Measurements from ENCODE around the gene PARD3. TPM values are rescaled to one million over a fixed set of nuclear protein-coding genes. Genes with fewer than 3 reads are reported as not detected.

PARD3 gene
- total RNA-seq, 4 donors from 2014 or later: 42.6 to 63.6 (median 55.2) TPM

DNA sequence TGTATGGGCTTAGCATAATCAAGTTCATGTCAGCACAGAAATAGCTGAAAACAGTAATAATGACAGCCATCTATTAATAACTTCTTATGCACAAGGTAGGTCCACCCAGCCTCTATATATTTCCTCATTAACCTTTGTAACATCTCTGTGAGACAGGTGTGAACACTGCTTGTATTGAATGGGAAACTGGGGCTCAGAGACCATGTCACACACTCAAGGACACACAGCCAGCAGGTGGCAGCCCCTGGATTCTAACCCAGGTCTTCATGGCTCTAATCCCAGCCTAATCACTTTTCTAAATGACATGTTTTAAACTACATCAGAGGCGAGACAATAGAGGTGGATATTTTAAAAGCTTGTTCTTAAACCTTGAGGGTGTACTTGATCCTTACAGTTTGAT, 591.4 kb downstream of the PARD3 start:
- DNase-seq (ENCODE audit: low spot score in 2 of 2): no peak
- Histone ChIP-seq H3K36me3 (peaks cover 0 to 5% (median 0%) of the 10 kb centered on the region in 3 donors), H3K4me1 (no peaks in the 10 kb centered on the region), H3K27ac (no peak overlapping the region), H3K27me3 (no peaks in the 10 kb centered on the region), H3K9me3 (peaks cover 0 to 14% (median 3%) of the 10 kb centered on the region in 4 donors), H3K4me3 (no peak overlapping the region)
- 90 to 96% methylated on average over 1 of the region's 1 CpG for WGBS, 2 donors
- TF ChIP-seq POLR2A (IDR thresholded peaks at IDR 0.05): no peak
- TF ChIP-seq, protein P1, sequence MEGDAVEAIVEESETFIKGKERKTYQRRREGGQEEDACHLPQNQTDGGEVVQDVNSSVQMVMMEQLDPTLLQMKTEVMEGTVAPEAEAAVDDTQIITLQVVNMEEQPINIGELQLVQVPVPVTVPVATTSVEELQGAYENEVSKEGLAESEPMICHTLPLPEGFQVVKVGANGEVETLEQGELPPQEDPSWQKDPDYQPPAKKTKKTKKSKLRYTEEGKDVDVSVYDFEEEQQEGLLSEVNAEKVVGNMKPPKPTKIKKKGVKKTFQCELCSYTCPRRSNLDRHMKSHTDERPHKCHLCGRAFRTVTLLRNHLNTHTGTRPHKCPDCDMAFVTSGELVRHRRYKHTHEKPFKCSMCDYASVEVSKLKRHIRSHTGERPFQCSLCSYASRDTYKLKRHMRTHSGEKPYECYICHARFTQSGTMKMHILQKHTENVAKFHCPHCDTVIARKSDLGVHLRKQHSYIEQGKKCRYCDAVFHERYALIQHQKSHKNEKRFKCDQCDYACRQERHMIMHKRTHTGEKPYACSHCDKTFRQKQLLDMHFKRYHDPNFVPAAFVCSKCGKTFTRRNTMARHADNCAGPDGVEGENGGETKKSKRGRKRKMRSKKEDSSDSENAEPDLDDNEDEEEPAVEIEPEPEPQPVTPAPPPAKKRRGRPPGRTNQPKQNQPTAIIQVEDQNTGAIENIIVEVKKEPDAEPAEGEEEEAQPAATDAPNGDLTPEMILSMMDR (IDR thresholded peaks at IDR 0.05): no peak
- TF ChIP-seq EP300 (IDR thresholded peaks at IDR 0.05): no peak

DNA sequence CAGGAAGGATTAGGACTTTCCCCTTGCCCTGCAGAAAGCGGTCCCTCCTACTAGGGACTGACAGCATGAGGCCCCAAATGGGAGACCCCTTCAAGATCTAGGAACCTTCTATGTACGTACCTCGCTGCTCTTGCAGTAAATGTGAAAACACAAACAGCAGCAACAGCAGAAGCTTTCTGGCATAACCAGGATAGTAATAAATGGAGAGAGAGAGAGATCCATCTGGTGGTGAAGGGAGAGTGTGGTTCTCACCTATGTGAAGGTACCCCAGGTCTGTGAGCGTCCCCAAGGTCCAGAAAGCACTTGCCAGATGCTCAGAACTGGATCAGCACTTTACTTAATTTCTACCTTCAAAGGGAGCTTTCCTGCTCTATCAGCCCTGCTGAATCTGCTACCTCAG, 592.7 kb downstream of the PARD3 start:
- Histone ChIP-seq H3K9me3 (peaks cover 0 to 11% (median 3%) of the 10 kb centered on the region in 4 donors), H3K27me3 (no peaks in the 10 kb centered on the region), H3K4me1 (no peaks in the 10 kb centered on the region), H3K36me3 (peaks cover 0 to 3% (median 0%) of the 10 kb centered on the region in 3 donors), H3K4me3 (no peak overlapping the region), H3K27ac (no peak overlapping the region)
- 90 to 95% methylated on average over 4 of the region's 4 CpGs for WGBS, 2 donors
- no peak for DNase-seq (ENCODE audit: low spot score in 2 of 2)
- TF ChIP-seq EP300 (IDR thresholded peaks at IDR 0.05) (no peak), POLR2A (IDR thresholded peaks at IDR 0.05) (no peak)
- TF ChIP-seq, protein P1 (IDR thresholded peaks at IDR 0.05): no peak

DNA sequence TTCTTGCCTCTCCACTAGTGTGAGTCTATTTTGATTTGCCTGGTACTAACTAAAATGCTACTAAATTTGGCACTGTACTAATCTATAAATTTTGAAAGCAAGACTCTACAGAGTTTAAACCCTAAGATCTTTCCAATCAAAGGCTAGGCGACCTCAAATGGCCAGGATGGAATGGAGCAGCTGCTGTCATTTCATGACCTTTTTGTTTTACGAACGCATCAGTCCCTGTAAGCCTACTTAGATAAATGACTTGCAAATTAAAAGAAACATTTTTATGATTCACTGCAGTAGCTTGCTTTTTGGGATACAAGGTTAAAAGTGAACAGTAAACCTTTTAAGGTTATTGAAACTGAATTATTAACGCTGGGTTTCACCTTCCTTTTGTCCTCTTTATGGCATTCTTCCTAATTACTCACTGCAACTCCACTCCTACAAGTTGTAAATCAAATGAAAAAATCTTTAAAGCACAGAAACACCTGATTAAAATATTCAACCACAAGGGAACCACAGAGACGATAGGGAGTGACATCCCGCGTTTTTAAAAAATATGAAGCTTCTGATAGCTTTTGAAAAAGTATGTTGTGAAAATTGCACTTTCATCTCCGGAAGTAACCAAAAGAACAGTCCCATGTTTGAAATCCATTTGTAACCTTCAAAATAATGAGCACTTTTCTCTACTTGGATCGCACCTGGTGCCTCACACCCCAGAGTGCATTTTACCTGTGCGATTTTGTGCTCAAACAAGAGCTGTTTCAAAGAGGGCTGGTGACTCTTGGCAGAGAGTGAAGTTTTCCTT, 595.1 kb downstream of the PARD3 start:
- DNase-seq (ENCODE audit: low spot score in 2 of 2): no peak
- Histone ChIP-seq H3K4me1 (no peaks in the 10 kb centered on the region), H3K9me3 (no peaks in the 10 kb centered on the region), H3K27ac (no peak overlapping the region), H3K27me3 (no peaks in the 10 kb centered on the region), H3K36me3 (no peaks in the 10 kb centered on the region), H3K4me3 (no peak overlapping the region)
- TF ChIP-seq, protein P1 (IDR thresholded peaks at IDR 0.05): no peak
- TF ChIP-seq POLR2A (IDR thresholded peaks at IDR 0.05) (no peak), EP300 (IDR thresholded peaks at IDR 0.05) (no peak)
- WGBS, 2 donors: 76 to 81% methylated on average over 10 of the region's 10 CpGs

DNA sequence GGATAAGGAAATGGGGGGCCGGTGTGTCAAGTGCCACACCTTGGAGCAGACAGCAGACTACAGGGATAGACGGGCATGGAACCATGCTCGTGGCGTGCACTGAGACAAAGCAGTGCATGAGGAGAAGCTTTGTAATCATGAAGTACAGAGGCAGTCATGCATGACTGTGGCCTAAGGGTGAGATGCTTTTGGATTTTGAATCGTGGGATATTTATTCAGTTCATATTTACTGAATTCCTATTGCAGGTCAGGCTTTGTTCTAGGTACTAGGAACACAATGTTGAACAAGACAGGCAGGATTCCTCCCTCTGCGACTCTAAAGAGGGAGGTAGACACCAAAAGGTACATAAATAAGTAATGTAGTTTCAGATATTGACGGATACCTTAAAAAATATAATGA, 597.6 kb downstream of the PARD3 start:
- no peak overlapping the region for H3K4me3 ChIP-seq
- no peaks in the 10 kb centered on the region for H3K4me1 ChIP-seq
- H3K36me3 ChIP-seq: peaks cover 0 to 8% (median 0%) of the 10 kb centered on the region in 3 donors
- TF ChIP-seq, protein P1 (IDR thresholded peaks at IDR 0.05): no peak
- TF ChIP-seq EP300 (IDR thresholded peaks at IDR 0.05) (no peak), POLR2A (IDR thresholded peaks at IDR 0.05) (no peak)
- no peak overlapping the region for H3K27ac ChIP-seq
- no peaks in the 10 kb centered on the region for H3K27me3 ChIP-seq
- no peaks in the 10 kb centered on the region for H3K9me3 ChIP-seq
- no peak for DNase-seq (ENCODE audit: low spot score in 2 of 2)
- WGBS, 2 donors: 85 to 90% methylated on average over 7 of the region's 7 CpGs

DNA sequence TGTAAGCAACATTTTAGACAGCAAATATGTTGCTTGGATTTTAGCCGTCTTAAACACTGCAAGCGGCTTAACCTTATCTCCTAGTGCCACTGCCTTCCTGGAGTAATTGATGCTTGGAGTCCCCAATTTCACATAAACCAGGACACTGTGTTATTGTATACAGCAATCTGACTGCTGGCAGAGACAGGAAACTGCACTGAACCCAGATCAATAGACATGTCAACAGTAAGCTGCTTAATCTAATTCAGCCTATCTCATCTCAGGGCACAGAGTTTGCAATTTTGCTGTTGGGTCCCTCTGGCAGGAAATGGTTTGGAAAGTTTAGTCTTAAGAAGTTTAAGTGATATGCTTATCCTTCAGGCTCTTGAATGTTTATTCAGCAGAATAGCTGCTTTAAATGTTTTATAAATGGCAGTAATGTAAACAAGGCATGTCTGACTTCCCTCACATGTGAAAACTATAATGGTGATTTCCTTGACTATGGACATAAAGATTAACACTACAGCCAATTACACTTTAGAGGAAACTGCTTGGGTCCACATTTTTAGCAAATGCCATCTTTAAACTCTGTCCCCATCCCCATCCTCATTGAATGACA, 598.6 kb downstream of the PARD3 start:
- Histone ChIP-seq H3K27me3 (no peaks in the 10 kb centered on the region), H3K4me1 (no peaks in the 10 kb centered on the region), H3K36me3 (peaks cover 0 to 8% (median 0%) of the 10 kb centered on the region in 3 donors), H3K27ac (no peak overlapping the region), H3K4me3 (no peak overlapping the region), H3K9me3 (no peaks in the 10 kb centered on the region)
- DNase-seq (ENCODE audit: low spot score in 2 of 2): no peak
- TF ChIP-seq POLR2A (IDR thresholded peaks at IDR 0.05): no peak
- TF ChIP-seq, protein P1 (IDR thresholded peaks at IDR 0.05): no peak
- no peak for TF ChIP-seq EP300 (IDR thresholded peaks at IDR 0.05)
- WGBS, 2 donors: 93 to 96% methylated on average over 2 of the region's 2 CpGs
